Osteocyte (in vitro differentiated cells): ENCODE data around the gene RXFP1. TPM values are rescaled to one million over a fixed set of nuclear protein-coding genes. Genes with fewer than 3 reads are reported as not detected.

Experiments used
- DNase-seq: peaks from one replicate; pipeline ENCODE4 v3.0.0; 2021; ENCODE audit warnings: mixed read lengths; ENCODE audit not compliant: unreplicated experiment; ENCODE audit errors: extremely low spot score
- H3K27ac Mint-ChIP-seq: one replicate; pipeline ENCODE4 v1.8.0; 2021; ENCODE audit warnings: mild to moderate bottlenecking, mixed read lengths; ENCODE audit not compliant: unreplicated experiment
- H3K27me3 Mint-ChIP-seq: one replicate; pipeline ENCODE4 v1.8.0; 2021; ENCODE audit warnings: mixed read lengths; ENCODE audit not compliant: unreplicated experiment
- H3K36me3 Mint-ChIP-seq: one replicate; pipeline ENCODE4 v1.8.0; 2021; ENCODE audit warnings: mixed read lengths; ENCODE audit not compliant: unreplicated experiment
- H3K4me1 Mint-ChIP-seq: one replicate; pipeline ENCODE4 v1.8.0; 2021; ENCODE audit warnings: mixed read lengths; ENCODE audit not compliant: unreplicated experiment
- H3K4me3 Mint-ChIP-seq: one replicate; pipeline ENCODE4 v1.8.0; 2021; ENCODE audit warnings: mild to moderate bottlenecking, moderate library complexity, mixed read lengths; ENCODE audit not compliant: unreplicated experiment
- H3K9me3 Mint-ChIP-seq: one replicate; pipeline ENCODE4 v1.8.0; 2021; ENCODE audit warnings: mixed read lengths; ENCODE audit not compliant: unreplicated experiment
- CTCF ChIP-seq: fragments of 200-600 bp; sonication (generic); IDR thresholded peaks from 2 replicates; pipeline ENCODE4 v1.5.0; 2021; ENCODE audit warnings: antibody characterized with exemption, mild to moderate bottlenecking, moderate library complexity
- total RNA-seq: library from RNA; stranded (reverse); gene quantifications from 2 replicates; pipeline ENCODE4 v1.2.1, GENCODE V29; 2021

RXFP1 gene
- total RNA-seq, 1 donor from 2014 or later: not detected

- TF ChIP-seq CTCF: no peak
- Mint-ChIP-seq H3K36me3 (no peaks in the 10 kb centered on the region), H3K27ac (no peak overlapping the region), H3K27me3 (peaks cover 13% of the 10 kb centered on the region), H3K4me3 (no peak overlapping the region), H3K4me1 (peaks cover 9% of the 10 kb centered on the region), H3K9me3 (peaks cover 16% of the 10 kb centered on the region)
- no peak for DNase-seq
Measured at GRCh38 chr4:158613046-158613445, 91.4 kb downstream of the RXFP1 start.

GRCh38 chr4:158617956-158618355 lies 96.3 kb downstream of the RXFP1 start:
- no peak overlapping the region for H3K4me3 Mint-ChIP-seq
- peaks cover 3% of the 10 kb centered on the region for H3K27me3 Mint-ChIP-seq
- H3K9me3 Mint-ChIP-seq: peaks cover 13% of the 10 kb centered on the region
- no peak for DNase-seq
- H3K36me3 Mint-ChIP-seq: no peaks in the 10 kb centered on the region
- no peak overlapping the region for H3K27ac Mint-ChIP-seq
- H3K4me1 Mint-ChIP-seq: peaks cover 2% of the 10 kb centered on the region
- TF ChIP-seq CTCF: no peak

- H3K27ac Mint-ChIP-seq: no peak overlapping the region
- peaks cover 7% of the 10 kb centered on the region for H3K27me3 Mint-ChIP-seq
- no peak overlapping the region for H3K4me3 Mint-ChIP-seq
- H3K9me3 Mint-ChIP-seq: no peaks in the 10 kb centered on the region
- H3K4me1 Mint-ChIP-seq: peaks cover 2% of the 10 kb centered on the region
- no peak for TF ChIP-seq CTCF
- DNase-seq: no peak
- no peaks in the 10 kb centered on the region for H3K36me3 Mint-ChIP-seq
Measured at GRCh38 chr4:158621729-158622128, 100.0 kb downstream of the RXFP1 start.

GRCh38 chr4:158622251-158622650 lies 100.6 kb downstream of the RXFP1 start:
- DNase-seq: no peak
- no peak for TF ChIP-seq CTCF
- H3K9me3 Mint-ChIP-seq: no peaks in the 10 kb centered on the region
- H3K27ac Mint-ChIP-seq: no peak overlapping the region
- H3K27me3 Mint-ChIP-seq: peaks cover 7% of the 10 kb centered on the region
- peaks cover 2% of the 10 kb centered on the region for H3K4me1 Mint-ChIP-seq
- no peak overlapping the region for H3K4me3 Mint-ChIP-seq
- no peaks in the 10 kb centered on the region for H3K36me3 Mint-ChIP-seq

GRCh38 chr4:158624889-158625478 lies 103.3 kb downstream of the RXFP1 start:
- H3K9me3 Mint-ChIP-seq: no peaks in the 10 kb centered on the region
- H3K27ac Mint-ChIP-seq: no peak overlapping the region
- no peak overlapping the region for H3K4me3 Mint-ChIP-seq
- H3K27me3 Mint-ChIP-seq: peaks cover 11% of the 10 kb centered on the region
- H3K36me3 Mint-ChIP-seq: no peaks in the 10 kb centered on the region
- peak; percentile 85 for TF ChIP-seq CTCF
- no peaks in the 10 kb centered on the region for H3K4me1 Mint-ChIP-seq
- no peak for DNase-seq
